Tibial nerve (tissue), 4 donors: ENCODE measurements around the gene DNAI7.

ENCODE experiments used
- CTCF ChIP-seq, 5 experiments: fragments of 200-600 bp in 3 of 5; fragments of 450-650 bp in 2 of 5; sonication (generic) in 3 of 5; IDR thresholded peaks; one replicate each; pipeline ENCODE4 v1.5.1; 2016 to 2019; ENCODE audit warnings: antibody characterized with exemption in 5 of 5, mild to moderate bottlenecking in 3 of 5, moderate library complexity in 2 of 5
- EP300 ChIP-seq, 2 donors: sonication (generic); formaldehyde crosslinking; IDR thresholded peaks; one replicate each; pipeline ENCODE4 v1.6.1; 2017; ENCODE audit warnings: antibody characterized with exemption in 2 of 2, mild to moderate bottlenecking in 1 of 2
- POLR2A ChIP-seq, 2 donors: fragments of 450-650 bp; IDR thresholded peaks; one replicate each; pipeline ENCODE4 v1.6.1; 2017; ENCODE audit warnings: antibody characterized with exemption in 2 of 2, mild to moderate bottlenecking in 2 of 2, moderate library complexity in 2 of 2

GRCh38 chr12:25184132-25184531 lies 10.8 kb downstream of the DNAI7 start:
- TF ChIP-seq POLR2A (IDR thresholded peaks at IDR 0.05) (no peak), CTCF (IDR thresholded peaks at IDR 0.05) (no peak), EP300 (IDR thresholded peaks at IDR 0.05) (no peak)
